HG03159 (cell line): ENCODE results near the gene ANGPT4.

ENCODE experiments used
- ATAC-seq: cut with Tn5 transposase; IDR thresholded peaks from one replicate; pipeline ENCODE4 v1.9.1; 2021; ENCODE audit warnings: mild to moderate bottlenecking, moderate library complexity; ENCODE audit not compliant: unreplicated experiment

Gene ANGPT4, protein sequence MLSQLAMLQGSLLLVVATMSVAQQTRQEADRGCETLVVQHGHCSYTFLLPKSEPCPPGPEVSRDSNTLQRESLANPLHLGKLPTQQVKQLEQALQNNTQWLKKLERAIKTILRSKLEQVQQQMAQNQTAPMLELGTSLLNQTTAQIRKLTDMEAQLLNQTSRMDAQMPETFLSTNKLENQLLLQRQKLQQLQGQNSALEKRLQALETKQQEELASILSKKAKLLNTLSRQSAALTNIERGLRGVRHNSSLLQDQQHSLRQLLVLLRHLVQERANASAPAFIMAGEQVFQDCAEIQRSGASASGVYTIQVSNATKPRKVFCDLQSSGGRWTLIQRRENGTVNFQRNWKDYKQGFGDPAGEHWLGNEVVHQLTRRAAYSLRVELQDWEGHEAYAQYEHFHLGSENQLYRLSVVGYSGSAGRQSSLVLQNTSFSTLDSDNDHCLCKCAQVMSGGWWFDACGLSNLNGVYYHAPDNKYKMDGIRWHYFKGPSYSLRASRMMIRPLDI

DNA sequence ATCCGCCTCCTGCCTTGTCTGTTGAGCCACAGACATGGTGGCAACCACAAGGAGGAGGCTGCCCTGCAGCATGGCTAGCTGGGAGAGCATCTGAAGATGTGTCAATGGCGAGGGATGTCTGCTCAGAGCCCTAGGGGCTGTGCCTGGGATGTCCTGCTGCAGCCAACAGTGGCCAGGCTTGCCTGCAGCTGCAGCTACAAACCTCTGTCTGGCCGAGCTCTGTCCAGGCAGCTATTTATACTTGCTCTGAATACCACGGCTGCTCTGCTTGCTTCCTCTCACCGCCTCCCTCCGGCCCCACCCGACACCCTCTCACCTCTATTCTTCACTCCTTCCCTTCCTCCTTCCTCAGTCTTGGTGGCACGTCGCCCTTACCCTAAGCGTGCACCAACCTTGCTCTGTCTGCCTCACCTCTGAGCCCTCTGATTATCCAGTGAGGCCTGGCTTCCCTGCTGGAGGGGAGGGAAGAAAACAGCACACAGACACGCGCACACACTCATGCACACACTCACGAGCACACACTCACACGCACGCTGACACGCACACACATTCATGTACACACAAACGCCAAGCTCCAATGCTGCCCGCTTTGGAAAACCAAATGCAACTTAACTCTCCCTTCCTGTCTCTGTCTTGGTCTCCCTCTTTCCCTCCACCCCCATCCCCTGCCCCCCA, at the start of gene ANGPT4:
Gene ANGPT4, minus strand, starts transcription at position 210 of the 675 bp plus-strand sequence. Its CDS starts 120 bp downstream, at position 90.
- ATAC-seq = no peak

DNA sequence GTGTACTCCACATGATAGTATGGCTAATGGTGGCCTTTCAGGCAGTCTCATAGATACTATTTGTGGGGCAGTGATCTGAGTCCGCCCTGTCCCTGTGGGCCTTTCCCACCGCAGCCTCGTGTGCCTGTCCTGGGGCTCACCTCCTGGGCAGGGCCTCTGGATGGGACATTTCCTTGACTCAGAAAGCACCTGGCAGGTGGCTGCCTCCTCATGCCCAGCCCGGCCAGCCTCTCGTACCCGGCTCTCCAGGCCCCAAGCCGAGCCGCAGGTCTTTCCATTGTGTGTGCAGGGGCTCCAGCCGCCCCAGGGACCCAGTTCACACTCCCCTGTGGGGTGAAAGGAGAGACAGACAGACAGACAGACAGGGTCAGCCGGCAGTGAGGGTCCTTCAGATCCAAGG, 47.7 kb upstream of the ANGPT4 start:
- ATAC-seq = no peak

DNA sequence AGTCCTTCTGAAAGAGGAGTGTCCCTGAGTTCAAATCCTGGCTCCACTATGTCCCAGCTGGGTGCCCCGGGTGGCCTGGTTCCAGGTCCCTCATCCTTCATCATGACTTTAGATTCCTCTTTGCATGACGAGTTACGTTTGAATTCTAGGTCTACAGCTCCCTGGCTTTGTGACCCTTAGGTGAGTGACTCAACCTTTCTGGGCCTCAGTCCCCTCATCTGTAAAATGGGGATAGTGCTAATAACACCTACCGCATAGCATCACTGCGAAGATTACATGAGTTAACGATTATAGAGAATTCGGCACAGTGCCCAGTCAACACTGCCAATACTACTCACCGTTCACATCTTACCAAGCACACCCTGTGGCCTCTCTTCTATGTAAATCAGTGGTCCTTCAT, 46.5 kb upstream of the ANGPT4 start:
- ATAC-seq = no peak

- ATAC-seq = no peak
Measured at GRCh38 chr20:962223-962622, 46.1 kb upstream of the ANGPT4 start.

- ATAC-seq = no peak
Measured at GRCh38 chr20:961768-962167, 45.6 kb upstream of the ANGPT4 start.

- ATAC-seq = no peak
Measured at GRCh38 chr20:959996-960615, 44.0 kb upstream of the ANGPT4 start.

DNA sequence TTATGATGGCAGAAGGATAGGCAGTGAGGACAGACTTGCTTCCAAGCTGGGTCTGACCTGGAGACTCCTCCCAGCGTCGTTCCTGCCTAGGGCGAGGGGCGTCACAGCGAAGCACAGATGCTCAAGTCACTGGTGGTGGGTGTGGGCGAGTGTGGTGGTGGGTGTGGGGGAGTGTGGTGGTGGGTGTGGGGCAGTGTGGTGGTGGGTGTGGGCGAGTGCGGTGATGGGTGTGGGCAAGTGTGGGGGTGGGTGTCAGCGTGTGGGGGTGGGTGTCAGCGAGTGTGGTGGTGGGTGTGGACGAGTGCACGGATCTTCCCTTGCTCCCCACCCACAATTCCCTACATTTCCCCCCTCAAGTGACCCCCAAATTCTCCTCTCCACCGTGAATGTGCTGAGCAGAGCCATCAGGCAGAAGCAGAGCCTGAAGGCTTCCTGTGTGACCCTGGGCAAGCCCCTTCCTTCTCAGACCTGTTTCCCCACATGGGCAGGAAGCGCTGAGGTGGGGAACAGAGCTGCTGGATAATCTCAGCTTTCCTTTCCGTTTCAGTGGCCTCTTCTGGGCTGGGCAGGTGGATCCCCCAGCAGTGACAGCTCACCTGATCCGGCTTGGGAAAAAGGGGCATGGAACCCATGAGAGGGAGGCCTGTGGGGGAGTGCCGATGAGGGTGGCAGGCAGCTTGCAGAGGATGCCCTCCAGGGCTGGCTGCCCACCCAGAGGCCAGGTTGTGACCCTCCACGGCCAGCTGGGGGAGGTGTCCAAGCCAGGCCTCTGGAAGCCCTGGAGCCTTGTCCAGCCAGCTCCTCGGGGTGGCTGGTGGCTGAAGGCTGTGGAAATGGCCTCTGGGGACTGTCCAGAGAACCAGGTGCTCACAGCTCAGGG, 43.0 kb upstream of the ANGPT4 start:
- ATAC-seq = no peak

GRCh38 chr20:957544-957943, 41.4 kb upstream of the ANGPT4 start:
- no peak for ATAC-seq

DNA sequence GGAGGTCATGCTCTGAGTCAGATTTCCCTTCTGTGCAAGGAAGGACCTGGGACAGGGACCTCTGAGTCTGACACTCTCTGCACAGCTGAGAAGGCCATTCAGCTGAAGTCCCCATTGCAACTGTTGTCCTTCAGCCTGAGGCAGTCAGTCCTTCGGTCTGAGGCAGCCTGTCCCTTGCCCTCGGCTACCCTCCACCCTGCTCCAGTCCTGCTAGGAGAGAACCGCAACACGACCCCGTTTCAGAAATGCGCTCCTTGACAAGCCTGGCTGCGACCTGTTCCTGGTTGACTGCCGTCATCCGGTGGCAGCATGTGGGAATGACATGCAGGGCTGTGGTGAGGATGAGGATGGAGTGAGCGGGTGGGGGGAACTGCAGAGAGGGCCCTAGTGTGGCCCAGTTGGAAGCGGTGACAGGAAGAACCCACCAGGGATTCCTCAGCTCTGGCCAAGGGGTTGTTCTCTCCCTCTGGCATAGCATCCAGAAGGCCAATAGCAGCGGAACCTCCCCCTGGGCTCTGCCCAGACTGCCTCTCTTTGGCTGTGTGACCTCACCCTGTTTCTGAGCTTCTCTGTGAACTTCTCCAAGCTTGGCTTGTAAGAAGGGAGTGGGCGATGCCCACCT, 40.3 kb upstream of the ANGPT4 start:
- ATAC-seq = no peak

DNA sequence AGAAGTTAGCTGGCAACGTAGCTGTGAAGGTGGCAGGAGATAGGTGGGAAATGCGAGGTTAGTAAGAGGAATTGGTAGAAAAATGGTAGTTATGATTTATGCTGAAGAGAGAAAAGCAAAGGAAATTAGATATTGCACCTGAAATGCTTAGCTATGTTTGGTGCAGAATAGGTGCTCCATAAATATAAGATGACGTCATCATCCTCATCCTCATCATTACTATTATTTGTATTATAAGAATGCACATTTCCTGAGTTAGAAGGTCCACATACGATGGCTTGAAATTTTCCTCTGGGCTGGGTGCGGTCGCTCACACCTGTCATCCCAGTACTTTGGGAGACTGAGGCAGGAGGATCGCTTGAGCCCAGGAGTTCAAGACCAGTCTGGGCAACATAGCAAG, 39.5 kb upstream of the ANGPT4 start:
- ATAC-seq = no peak

DNA sequence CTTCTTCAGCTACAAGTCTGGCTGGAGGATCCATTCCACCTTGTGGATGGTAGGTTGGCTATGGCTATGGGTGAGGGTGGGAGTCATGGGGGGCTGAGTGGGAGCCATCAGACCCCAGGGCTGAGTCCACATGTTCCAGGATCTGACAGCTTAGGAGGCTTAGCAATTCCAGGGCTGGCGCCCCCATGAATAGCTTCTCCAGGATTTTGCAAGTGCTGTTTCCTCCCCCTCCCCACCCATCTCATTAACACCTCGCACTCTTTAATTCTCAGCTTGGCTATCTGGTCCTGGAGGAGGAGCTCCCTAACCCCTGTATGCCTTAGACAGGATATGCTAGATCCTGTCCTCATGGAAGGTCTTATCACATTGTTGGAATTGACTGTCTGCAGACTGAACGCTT, 39.0 kb upstream of the ANGPT4 start:
- no peak for ATAC-seq

- ATAC-seq = no peak
Measured at GRCh38 chr20:953742-954141, 37.6 kb upstream of the ANGPT4 start.

DNA sequence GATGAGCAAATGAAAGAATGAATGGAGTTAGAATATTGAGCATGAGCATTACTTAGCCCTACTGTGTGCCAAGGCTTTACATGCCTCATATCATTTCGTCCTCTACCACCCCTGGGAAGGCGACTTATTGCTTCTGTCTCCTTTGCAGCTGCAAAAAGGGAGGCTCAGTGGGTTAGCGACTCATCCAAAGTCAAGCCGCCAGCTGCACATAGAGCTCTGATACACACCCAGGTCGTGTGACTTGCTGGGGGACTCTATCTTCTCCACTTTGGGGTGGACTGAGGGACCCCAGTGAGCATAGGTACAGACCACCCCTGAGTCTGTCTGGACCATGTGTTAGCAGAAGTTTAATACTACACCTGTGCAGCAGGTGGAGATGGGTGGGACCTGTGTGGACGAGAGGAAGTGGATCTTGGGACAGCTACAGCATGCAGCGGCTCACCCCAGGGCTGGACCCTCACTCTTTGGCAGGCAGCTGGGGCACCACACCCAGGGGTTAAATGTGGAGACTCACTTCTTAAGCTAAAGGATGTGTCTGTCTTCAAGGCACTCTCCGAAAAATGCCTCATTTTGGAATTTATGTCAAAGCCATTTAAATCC, 36.2 kb upstream of the ANGPT4 start:
- no peak for ATAC-seq

GRCh38 chr20:951384-952169, 35.4 kb upstream of the ANGPT4 start:
- ATAC-seq = no peak

DNA sequence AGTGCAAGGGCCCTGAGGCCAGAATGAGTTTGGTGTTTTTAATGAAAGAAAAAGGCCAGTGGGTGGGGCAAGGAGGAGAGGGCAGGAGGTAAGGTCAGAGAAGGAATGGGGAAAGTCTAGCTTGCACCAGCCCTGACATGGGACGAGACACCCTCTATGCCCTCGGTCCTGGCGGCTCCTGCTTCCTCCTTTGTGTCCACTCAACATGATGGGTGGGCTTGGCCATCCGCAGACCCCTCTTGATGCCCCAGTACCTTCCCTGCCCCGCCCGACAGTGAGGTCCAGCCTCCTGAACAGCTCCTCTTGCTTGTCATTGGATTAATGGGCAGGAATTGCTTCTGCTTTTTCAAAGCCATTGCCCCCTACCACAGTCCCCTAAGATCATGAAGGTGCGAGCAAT, 33.6 kb upstream of the ANGPT4 start:
- no peak for ATAC-seq

DNA sequence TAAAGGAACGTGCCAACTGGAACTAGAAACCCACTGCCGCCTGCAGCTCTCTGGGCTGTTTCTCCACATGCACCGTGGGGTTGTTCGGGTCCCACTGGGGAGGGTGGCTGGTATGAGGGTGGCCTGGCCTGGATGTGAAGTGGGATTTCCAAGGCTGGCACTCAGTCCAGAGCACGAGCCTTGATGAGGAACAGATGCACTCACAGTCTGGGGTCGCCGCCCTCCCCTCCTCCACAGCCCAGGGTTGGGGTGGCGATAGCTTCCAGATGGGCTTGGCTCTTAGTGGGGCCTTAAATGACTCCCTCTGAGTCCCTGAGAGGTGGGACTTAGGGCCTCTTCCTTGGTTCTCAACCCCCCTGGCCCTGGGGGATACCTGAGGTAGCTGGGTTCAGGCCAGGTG, 30.7 kb upstream of the ANGPT4 start:
- no peak for ATAC-seq

DNA sequence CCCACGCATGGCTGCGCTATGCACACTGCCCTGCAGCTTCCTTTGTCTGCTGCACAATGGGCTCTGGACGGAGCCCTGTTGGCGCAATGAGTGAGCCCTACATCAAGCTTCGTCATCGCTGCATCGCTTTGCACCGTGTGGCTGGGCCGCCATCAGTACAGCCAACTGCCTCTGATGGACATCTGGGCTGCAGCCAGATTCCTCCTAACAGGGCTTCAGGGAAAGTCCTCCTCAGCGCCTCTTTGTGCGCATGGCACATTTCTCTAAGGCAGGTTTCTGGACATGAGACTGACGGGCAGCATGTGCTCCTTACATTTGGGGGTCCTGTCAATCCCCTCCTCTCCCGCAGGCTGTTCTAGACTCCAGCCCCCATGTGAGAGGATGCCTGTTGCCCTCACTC, 29.7 kb upstream of the ANGPT4 start:
- ATAC-seq = no peak

DNA sequence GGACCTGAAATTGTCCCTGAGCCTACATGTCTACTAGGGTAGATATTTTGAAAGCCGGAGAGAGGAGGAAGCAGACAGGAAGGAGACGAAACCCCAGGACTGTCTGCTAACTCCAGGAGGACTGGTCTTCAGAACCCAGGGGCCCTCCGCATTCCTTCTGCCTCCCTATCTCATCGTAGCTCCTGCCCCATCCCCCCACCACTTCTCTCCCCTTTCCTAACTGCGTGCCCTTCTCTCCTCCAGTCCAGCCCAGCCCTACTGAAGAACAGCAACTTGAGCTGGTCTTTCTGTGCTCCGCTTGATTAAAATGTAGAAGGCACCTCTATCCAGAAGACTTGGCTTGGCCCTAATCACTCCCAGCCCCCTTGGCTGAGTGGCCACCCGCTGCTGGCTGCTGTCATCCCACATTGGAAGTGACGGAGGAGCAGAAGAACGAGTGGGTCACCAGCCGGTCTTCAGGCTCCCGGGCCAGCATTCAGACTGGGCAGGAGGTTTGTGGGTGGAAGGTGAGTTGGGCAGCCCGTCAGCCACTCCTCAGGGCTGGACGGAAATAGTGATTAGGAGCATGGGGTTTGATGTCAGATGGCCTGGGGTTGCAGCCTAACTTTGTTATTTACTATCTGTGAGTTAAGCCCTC, 28.8 kb upstream of the ANGPT4 start:
- no peak for ATAC-seq

- ATAC-seq = no peak
Measured at GRCh38 chr20:944148-944547, 28.0 kb upstream of the ANGPT4 start.
